NCI-H1105 (cell line): ENCODE data around the gene SMAD6.

ENCODE experiments used
- DNase-seq: peaks from one replicate; lab custom pipeline; 2025; lab: John Stamatoyannopoulos, UW

Gene SMAD6

DNA sequence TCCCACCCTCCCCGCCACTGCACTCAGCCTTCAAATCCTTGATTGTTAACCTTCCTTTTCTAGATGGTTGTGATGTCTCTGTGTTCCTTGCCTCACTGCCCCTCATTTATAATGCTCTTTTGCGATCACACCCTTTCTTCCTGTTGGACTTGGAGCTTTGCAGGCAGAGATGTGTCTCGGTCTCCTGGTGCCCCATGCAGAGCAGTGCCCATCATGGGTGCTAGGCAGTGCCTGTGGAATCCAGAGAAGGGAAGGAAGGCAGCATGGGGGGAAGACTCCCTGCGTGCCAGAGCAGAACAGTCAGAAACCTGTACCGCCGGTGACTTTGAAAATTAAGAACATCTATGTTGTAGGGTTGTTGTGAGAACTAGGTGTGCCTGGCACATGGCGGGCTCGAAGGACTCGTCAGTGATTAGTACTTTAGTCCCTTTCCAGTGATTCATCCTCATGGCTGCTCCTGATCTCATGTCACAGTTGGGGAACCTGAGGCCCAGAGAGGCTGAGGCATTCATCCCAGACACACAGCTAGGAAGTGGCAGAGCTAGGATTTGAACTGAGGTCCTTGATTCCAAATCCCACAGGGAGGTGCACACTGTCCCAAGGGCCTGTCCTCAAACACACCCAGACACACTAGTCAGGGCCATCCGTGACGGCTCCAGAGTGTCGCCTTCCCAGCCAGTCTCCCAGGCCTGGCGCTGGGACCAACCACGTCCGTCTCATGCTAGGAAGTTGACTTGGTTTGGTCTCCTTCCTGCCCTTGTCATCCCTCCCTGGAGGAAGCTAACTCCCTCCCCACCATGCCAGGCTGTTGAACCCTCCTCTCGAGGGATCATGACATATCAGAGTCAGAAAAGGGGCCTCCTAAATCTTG lies 58.3 kb downstream of the SMAD6 start:
- DNase-seq = no peak

- DNase-seq = no peak
These were observed 59.1 kb downstream of the SMAD6 start for GRCh38 chr15:66760968-66761725.

DNA sequence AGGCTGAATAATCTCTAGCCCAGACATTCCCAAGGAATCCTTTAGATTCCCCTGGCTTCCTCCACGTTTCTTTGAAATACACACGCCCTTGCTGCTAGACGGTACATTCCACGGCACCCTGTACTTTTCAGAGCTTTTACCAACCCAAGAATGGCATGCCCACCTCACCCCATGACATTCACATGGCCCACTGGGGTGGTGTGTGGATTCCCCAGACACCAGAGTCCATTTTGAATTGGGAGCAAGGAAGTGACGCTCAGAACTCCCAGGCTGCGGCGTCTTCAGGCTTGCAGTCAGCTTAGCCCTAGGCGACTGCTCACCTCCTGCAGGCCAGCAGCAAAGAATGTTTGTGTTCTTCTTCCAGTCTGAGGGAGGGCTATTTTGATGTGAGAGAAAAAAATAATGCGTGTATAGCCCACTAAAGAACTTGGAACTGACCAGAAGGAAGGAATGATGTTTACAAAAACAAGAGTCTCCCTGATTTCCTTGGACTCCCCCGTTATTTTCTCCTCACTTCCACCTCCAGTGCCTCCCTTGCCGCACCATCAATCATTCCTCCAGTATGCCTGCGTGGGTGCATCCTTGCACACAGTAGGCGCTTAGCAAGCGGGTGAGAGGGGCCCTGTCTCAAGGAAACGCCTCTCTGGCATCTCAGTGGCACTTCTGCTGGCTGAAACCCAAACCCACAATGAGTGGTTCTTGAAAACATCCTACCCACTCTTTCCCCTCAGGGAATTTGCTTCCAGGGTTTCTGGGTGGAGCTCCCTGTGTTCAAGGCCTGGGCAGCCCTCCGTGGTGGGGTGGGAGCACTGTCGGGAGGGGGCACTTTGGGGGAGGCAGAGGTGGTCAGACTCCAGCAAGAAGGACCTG lies 59.9 kb downstream of the SMAD6 start:
- DNase-seq = no peak

DNA sequence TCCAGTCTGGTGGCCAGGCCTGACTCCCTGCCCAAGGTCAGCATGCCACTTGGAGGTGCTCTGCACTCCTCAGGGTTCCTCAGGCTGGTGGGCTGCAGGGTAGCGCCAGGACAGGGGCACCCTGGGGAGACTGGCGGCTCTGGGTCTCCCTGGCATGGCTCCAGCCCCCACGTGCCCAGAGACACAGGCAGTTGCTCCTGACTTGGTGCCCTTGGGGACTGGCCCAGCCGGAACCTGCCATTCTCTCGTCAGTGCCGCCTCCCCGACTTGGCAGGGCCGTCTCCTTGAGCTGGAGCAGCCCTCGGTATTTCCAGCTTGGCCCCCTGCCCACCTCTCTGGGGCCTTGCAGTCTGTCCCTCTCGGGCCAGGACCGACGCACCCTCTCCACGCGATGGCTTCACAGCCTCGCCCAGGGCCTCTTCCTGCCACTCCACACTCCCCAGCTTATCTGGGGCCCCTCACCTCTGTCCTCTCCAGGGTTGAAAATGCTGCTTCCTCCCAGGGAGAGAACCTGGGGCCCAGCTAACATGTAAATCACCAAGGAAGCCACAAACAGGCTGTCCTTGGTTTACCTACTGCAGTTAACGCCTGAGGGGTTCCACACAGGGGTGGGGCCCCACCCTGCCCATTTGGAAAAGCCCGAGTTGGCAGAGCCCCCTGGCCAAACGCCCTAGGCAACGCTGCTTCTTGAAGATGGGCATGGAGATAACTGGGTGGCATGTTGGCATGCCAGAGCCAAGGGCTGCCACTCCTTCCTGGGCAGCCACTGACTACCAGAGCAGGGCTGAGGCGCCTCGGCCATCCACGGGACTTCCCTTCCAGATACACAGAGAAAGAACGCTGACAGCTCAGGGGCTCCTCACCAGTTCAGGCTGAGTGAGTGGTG lies 61.4 kb downstream of the SMAD6 start:
- no peak for DNase-seq

GRCh38 chr15:66764072-66764786 lies 62.2 kb downstream of the SMAD6 start:
- no peak for DNase-seq

DNA sequence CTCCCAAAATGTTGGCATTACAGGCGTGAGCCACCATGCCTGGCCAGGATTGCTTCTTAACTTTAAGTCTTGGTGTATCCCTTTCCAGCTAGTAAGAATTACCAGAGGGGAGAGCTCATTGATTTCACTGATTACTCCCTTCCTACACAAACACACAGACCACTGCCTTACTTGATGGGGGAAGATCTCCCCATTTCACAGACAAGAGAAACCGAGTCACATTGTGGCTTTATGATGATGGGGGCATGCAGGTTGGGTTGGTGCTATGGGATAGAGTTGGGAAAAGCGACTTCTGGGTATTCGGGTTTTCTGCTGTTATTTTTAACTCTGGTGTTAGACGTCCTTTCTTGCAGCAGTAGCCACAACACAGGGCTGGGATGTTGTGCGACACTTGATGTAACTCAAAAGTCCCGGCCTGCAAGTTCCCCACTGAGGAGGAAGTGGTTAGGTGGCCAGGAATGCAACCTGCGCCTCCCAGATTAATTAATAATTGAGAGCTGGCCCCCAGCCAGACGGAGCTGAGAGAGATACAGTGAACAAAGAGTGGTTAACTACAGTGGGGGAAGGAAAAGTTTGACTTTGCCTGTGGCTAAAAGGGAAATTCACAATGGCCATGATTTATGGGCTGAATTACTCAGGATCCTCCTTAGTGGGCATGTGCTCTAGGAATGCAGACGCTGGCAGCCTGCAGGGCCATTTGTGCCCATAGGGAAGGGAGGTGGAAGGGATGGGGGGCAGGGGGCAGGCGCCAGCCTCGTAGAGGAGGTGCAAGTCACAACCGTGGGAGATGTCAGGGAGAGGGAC lies 63.6 kb downstream of the SMAD6 start:
- peak; percentile 91 for DNase-seq

GRCh38 chr15:66766282-66767230 lies 64.5 kb downstream of the SMAD6 start:
- no peak for DNase-seq

- DNase-seq = no peak
These were observed 65.2 kb downstream of the SMAD6 start for GRCh38 chr15:66767240-66767659.

DNA sequence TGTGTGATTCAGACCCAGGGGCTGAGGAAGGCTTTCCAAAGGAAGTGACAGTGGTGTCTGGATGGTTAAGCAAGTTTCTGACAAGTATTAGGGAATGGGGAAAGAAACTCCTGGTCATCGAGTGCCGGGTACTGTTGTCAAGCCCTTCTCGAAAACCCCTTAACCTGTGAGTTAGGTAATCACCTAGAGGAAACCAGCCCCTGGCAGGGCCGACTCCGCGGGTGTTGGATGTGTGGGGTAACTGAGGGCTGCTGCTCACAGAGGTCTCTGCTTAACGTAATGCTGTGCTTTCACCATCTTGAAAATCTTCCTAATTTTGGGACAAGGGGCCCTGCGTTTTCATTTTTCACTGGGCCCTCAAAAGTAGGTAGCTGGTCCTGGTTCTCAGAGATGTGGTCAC lies 67.0 kb downstream of the SMAD6 start:
- no peak for DNase-seq

- DNase-seq = no peak
These were observed 68.7 kb downstream of the SMAD6 start for GRCh38 chr15:66770518-66771350.

GRCh38 chr15:66771351-66771650 lies 69.3 kb downstream of the SMAD6 start:
- DNase-seq = no peak

GRCh38 chr15:66772604-66773128 lies 70.6 kb downstream of the SMAD6 start:
- DNase-seq = no peak

DNA sequence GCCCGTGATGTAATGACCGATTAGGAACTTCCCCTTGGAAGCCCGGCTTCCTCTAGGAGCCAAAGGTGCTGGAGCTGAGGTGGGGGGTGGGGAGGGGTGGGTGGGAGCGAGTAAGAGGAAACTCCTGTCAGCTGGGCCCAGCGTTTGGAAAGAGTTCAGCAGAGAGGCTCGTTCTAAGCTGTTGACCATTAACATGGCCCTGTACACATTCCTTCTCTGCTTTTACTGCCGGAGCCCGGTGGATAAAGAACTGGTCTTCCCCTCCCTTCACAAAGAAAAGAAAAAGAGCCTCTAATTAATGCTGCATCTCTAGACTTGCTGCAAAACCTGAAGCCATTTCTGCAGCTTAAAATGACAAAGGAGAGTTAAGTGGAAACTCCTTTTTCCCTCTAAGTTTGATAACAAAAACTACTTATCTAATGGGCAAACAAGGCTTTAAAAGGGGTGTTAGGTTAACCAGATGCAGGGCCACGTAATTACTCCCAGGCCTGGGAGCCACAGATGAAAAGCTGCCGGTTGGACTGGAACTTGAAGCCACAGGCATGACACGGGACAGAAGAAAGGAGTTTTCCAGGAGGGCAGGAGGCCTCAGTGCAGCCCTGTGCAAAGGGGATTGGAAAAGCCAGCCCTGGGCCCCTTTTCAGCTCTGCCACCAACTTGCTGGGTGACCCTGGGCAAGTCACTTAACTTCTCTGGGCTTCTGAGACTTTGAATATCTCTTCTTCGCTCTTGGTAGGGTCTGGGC lies 71.3 kb downstream of the SMAD6 start:
- DNase-seq = no peak

GRCh38 chr15:66774001-66774814 lies 72.2 kb downstream of the SMAD6 start:
- peak; percentile 85 for DNase-seq

DNA sequence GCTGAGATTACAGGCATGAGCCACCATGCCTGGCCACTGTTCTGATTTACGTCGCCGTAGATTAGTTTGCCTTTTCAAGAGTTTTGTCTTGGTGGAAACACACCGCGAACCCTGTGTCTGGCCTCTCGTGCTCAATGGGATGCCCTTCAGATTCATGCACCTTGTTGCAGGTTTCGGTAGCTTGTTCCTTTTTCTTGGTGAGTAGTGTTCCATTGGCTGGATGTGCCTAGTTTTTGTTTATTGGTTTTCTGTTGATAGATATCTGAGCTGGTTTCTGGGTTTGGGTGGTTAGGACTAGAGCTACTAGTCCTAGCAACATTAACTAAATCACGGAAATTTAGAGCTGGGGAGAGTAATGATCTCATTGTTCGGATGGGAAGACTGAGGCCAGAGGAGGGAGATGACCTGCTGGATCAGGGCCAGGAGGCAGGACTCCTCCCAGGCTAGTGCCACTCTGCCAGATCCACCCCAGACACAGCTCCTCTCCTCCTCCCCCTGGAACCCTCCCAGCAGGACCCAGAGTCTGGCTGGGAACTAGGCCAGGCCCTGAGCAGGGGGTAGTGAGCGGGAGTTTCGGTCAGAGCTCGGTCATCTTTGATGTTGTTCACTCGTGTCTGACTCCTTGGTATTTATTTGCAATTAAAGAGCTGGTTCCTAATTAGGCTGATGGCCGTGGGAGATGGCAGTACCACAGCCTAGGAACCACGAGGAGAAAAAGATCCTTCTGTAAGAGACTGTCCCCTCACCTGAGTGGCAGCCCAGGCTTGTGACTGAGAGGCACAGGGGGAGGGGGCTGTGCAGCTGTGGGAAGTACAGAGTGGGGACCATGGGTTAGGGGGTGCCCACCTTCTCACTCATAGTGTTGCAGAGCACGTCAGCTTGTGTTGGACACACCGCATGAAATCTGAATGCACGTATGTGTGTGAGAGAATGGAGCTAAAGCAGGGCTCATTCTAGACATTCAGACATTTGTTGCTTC lies 73.4 kb downstream of the SMAD6 start:
- DNase-seq = no peak
